ENCODE measurements around the gene LOC128125822.

DNA sequence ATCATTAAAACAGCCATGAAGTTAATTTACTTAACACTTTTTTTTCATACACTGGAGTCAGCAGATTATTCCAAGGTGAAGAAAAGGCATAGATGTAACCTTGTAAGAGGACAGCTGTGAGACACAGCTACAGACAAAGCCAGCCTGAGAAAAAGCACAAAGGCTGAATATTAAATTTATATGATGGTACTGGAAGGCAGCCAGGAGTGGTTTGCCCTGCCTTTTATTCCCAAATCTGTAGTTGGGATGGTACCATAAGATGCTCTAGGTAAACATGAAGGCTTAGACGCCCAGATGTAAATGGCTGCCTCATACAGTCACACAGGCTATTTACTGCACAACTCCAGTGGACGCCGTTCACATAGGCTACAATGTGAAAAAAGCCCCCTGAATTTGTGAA lies 42.1 kb upstream of the LOC128125822 start:
- no peak for TF ChIP-seq EZH2 (IDR thresholded peaks at IDR 0.05; ENCODE audit: low read depth)
- TF ChIP-seq, protein P1, sequence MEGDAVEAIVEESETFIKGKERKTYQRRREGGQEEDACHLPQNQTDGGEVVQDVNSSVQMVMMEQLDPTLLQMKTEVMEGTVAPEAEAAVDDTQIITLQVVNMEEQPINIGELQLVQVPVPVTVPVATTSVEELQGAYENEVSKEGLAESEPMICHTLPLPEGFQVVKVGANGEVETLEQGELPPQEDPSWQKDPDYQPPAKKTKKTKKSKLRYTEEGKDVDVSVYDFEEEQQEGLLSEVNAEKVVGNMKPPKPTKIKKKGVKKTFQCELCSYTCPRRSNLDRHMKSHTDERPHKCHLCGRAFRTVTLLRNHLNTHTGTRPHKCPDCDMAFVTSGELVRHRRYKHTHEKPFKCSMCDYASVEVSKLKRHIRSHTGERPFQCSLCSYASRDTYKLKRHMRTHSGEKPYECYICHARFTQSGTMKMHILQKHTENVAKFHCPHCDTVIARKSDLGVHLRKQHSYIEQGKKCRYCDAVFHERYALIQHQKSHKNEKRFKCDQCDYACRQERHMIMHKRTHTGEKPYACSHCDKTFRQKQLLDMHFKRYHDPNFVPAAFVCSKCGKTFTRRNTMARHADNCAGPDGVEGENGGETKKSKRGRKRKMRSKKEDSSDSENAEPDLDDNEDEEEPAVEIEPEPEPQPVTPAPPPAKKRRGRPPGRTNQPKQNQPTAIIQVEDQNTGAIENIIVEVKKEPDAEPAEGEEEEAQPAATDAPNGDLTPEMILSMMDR (conservative IDR thresholded peaks at IDR 0.05), result no peak
